Keratinocyte (primary cell): ENCODE results near the gene USP14. TPM values are rescaled to one million over a fixed set of nuclear protein-coding genes. Genes with fewer than 3 reads are reported as not detected.
"Not testable (repeated sequence)": the region's sequence is repeated elsewhere in the genome, so short reads cannot be mapped to it uniquely, and the experiment has no call there.

Experiments used
- DNase-seq: peaks from one replicate; pipeline ENCODE4 v3.0.0-alpha.2; 2011; ENCODE audit warnings: low read depth, missing footprints, low spot score
- FAIRE-seq: peaks from 2 replicates; lab custom pipeline; 2011; peaks lifted over from hg19 to GRCh38; lab: Jason Lieb, UNC
- H2AFZ ChIP-seq: 2 replicates; pipeline ENCODE4 v1.6.0; 2012; ENCODE audit warnings: low read length, control low read depth, inconsistent platforms; ENCODE audit not compliant: control insufficient read depth
- H3K27ac ChIP-seq: 2 replicates; pipeline ENCODE4 v1.5.1; 2011; ENCODE audit warnings: low read length; ENCODE audit not compliant: control insufficient read depth, insufficient read depth
- H3K27me3 ChIP-seq: 3 replicates; pipeline ENCODE4 v1.6.0; 2011; ENCODE audit warnings: low read length; ENCODE audit not compliant: control insufficient read depth, insufficient read depth; ENCODE audit errors: extremely low read depth
- H3K36me3 ChIP-seq, 2 experiments: 2 replicates in 1 of 2; 3 replicates in 1 of 2; pipeline ENCODE4 v1.5.1; 2011; ENCODE audit warnings: low read length in 2 of 2, mild to moderate bottlenecking in 1 of 2; ENCODE audit not compliant: control insufficient read depth in 2 of 2, insufficient read depth in 2 of 2; ENCODE audit errors: extremely low read depth in 1 of 2
- H3K4me1 ChIP-seq: 3 replicates; pipeline ENCODE4 v1.5.1; 2011; ENCODE audit warnings: low read length; ENCODE audit not compliant: control insufficient read depth, insufficient read depth; ENCODE audit errors: extremely low read depth
- H3K4me2 ChIP-seq: 3 replicates; pipeline ENCODE4 v1.6.0; 2011; ENCODE audit warnings: low read depth, low read length; ENCODE audit not compliant: control insufficient read depth, insufficient read depth; ENCODE audit errors: extremely low read depth
- H3K4me3 ChIP-seq, 3 experiments: fragments of 200-600 bp in 1 of 3; sonication (generic) in 1 of 3; 2 replicates in 2 of 3; 3 replicates in 1 of 3; pipeline ENCODE4 v1.5.1; 2011 to 2016; ENCODE audit warnings: low read length in 3 of 3, mild to moderate bottlenecking in 3 of 3, control low read depth in 2 of 3, inconsistent platforms in 1 of 3, low read depth in 1 of 3, mixed read lengths in 1 of 3, mixed run types in 1 of 3, moderate library complexity in 1 of 3; ENCODE audit not compliant: control insufficient read depth in 2 of 3, insufficient read depth in 2 of 3; ENCODE audit errors: extremely low read depth in 1 of 3
- H3K79me2 ChIP-seq: 2 replicates; pipeline ENCODE4 v1.6.0; 2012; ENCODE audit warnings: low read length; ENCODE audit not compliant: control insufficient read depth, insufficient read depth
- H3K9ac ChIP-seq: 3 replicates; pipeline ENCODE4 v1.6.0; 2011; ENCODE audit warnings: low read length; ENCODE audit not compliant: control insufficient read depth, insufficient read depth; ENCODE audit errors: extremely low read depth
- H3K9me1 ChIP-seq: 3 replicates; pipeline ENCODE4 v1.6.0; 2011; ENCODE audit warnings: low read length; ENCODE audit not compliant: control insufficient read depth, insufficient read depth; ENCODE audit errors: extremely low read depth
- H3K9me3 ChIP-seq: 2 replicates; pipeline ENCODE4 v1.5.1; 2012; ENCODE audit warnings: low read depth, low read length; ENCODE audit not compliant: control insufficient read depth
- H4K20me1 ChIP-seq: 3 replicates; pipeline ENCODE4 v1.6.0; 2011; ENCODE audit warnings: low read length; ENCODE audit not compliant: control insufficient read depth, insufficient read depth; ENCODE audit errors: extremely low read depth
- EZH2 ChIP-seq: IDR thresholded peaks from one replicate; pipeline ENCODE4 v1.6.1; 2012; ENCODE audit warnings: inconsistent platforms, mild to moderate bottlenecking, low read length, moderate library complexity
- dilution Hi-C: fragments of 300-500 bp; cut with MboI; formaldehyde crosslinking; loops from one replicate; pipeline ENCODE4 v1.7.0; 2020; ENCODE audit warnings: low sequenced_read_pairs; ENCODE audit not compliant: extremely low pct_ligation_motif_present
- polyA plus RNA-seq, 5 experiments: library from polyadenylated mRNA; depleted of rRNA in 3 of 5; stranded (reverse) in 3 of 5; stranded (forward) in 1 of 5; unstranded in 1 of 5; fragments of >200 nt; gene quantifications; 1 replicate in 1 of 5; 2 replicates in 3 of 5; 3 replicates in 1 of 5; pipeline versions ENCODE4 v1.2.1 to v1.2.3, GENCODE V29; 2011 to 2012; ENCODE audit warnings: missing spikeins in 2 of 5, low read depth in 1 of 5, low replicate concordance in 1 of 5
- TF ChIP-seq, protein P1 (sequence below), 3 experiments: IDR thresholded peaks in 1 of 3; conservative IDR thresholded peaks in 1 of 3; optimal IDR thresholded peaks in 1 of 3; 2 replicates in 2 of 3; 3 replicates in 1 of 3; pipeline versions ENCODE3 to v1.5.1; 2011; ENCODE audit warnings: low read length in 3 of 3, mild to moderate bottlenecking in 3 of 3, moderate library complexity in 2 of 3, control low read depth in 1 of 3, inconsistent platforms in 1 of 3; ENCODE audit not compliant: insufficient read depth in 2 of 3; ENCODE audit errors: extremely low read depth in 1 of 3

The USP14 gene
- polyA plus RNA-seq, 1 donor (not counting 4 experiments of a cell fraction or from before 2014, with no cell fraction given) = 62.5 TPM

GRCh38 chr18:120539-121260 is 37.7 kb upstream of the USP14 start:
- H3K79me2 ChIP-seq, FAIRE-seq, H3K4me2 ChIP-seq, dilution Hi-C loops, H2AFZ ChIP-seq, H3K4me1 ChIP-seq, H3K27me3 ChIP-seq, H3K9ac ChIP-seq, H4K20me1 ChIP-seq, H3K4me3 ChIP-seq, H3K36me3 ChIP-seq, DNase-seq, H3K9me3 ChIP-seq, H3K9me1 ChIP-seq, H3K27ac ChIP-seq: not testable (repeated sequence)

GRCh38 chr18:135045-135444 is 23.3 kb upstream of the USP14 start:
- dilution Hi-C loops = no loop called here
- no peak for FAIRE-seq
- no peak overlapping the region for H2AFZ ChIP-seq

More at GRCh38 chr18:135045-135444, 23.3 kb upstream of the USP14 start:
- Histone ChIP-seq H3K27me3 (no peaks in the 10 kb centered on the region), H3K36me3 (no peaks in the 10 kb centered on the region), H3K4me1 (no peaks in the 10 kb centered on the region), H4K20me1 (no peaks in the 10 kb centered on the region), H3K27ac (no peak overlapping the region), H3K79me2 (no peaks in the 10 kb centered on the region), H3K4me2 (no peak overlapping the region), H3K4me3 (no peak overlapping the region), H3K9ac (no peak overlapping the region), H3K9me1 (no peaks in the 10 kb centered on the region), H3K9me3 (no peaks in the 10 kb centered on the region)
- TF ChIP-seq, protein P1, sequence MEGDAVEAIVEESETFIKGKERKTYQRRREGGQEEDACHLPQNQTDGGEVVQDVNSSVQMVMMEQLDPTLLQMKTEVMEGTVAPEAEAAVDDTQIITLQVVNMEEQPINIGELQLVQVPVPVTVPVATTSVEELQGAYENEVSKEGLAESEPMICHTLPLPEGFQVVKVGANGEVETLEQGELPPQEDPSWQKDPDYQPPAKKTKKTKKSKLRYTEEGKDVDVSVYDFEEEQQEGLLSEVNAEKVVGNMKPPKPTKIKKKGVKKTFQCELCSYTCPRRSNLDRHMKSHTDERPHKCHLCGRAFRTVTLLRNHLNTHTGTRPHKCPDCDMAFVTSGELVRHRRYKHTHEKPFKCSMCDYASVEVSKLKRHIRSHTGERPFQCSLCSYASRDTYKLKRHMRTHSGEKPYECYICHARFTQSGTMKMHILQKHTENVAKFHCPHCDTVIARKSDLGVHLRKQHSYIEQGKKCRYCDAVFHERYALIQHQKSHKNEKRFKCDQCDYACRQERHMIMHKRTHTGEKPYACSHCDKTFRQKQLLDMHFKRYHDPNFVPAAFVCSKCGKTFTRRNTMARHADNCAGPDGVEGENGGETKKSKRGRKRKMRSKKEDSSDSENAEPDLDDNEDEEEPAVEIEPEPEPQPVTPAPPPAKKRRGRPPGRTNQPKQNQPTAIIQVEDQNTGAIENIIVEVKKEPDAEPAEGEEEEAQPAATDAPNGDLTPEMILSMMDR (optimal IDR thresholded peaks at IDR 0.05 in 1 of 3, IDR thresholded peaks at IDR 0.05 in 1 of 3, conservative IDR thresholded peaks at IDR 0.05 in 1 of 3; ENCODE audit: extremely low read depth in 1 of 3, insufficient read depth in 2 of 3, low read length in 3 of 3) = no peak
- no peak for TF ChIP-seq EZH2
- DNase-seq = no peak
